Esophagus squamous epithelium (tissue), 5 donors: Measurements from ENCODE around the gene BABAM2. TPM values are rescaled to one million over a fixed set of nuclear protein-coding genes. Genes with fewer than 3 reads are reported as not detected.
"Not testable (repeated sequence)": the region's sequence is repeated elsewhere in the genome, so short reads cannot be mapped to it uniquely, and the experiment has no call there.

ENCODE experiments used
- DNase-seq: peaks from one replicate; lab custom pipeline; 2025; lab: John Stamatoyannopoulos, UW
- H3K27ac ChIP-seq, 4 donors: fragments of 200-600 bp; sonication (generic); one replicate each; pipeline ENCODE4 v1.5.1; 2016 to 2019; ENCODE audit warnings: mild to moderate bottlenecking in 1 of 4
- H3K27me3 ChIP-seq, 4 donors: fragments of 200-600 bp; sonication (generic); 1 replicate in 3 of 4; 2 replicates in 1 of 4; pipeline versions ENCODE4 v1.5.1 to v1.6.0; 2017 to 2021; ENCODE audit warnings: antibody characterized with exemption in 1 of 4
- H3K36me3 ChIP-seq, 3 donors: fragments of 200-600 bp; sonication (generic); one replicate each; pipeline ENCODE4 v1.5.1; 2016 to 2019
- H3K4me1 ChIP-seq, 3 donors: fragments of 200-600 bp; sonication (generic); one replicate each; pipeline ENCODE4 v1.5.1; 2017 to 2019
- H3K4me3 ChIP-seq, 4 donors: fragments of 200-600 bp; sonication (generic); 1 replicate in 3 of 4; 2 replicates in 1 of 4; pipeline ENCODE4 v1.5.1; 2016 to 2019; ENCODE audit warnings: mild to moderate bottlenecking in 2 of 4, moderate library complexity in 1 of 4
- H3K9me3 ChIP-seq, 3 donors: fragments of 200-600 bp; sonication (generic); one replicate each; pipeline ENCODE4 v1.5.1; 2016 to 2019
- POLR2A ChIP-seq, 4 donors: fragments of 450-650 bp; IDR thresholded peaks; one replicate each; pipeline ENCODE4 v1.6.1; 2017; ENCODE audit warnings: antibody characterized with exemption in 4 of 4, mild to moderate bottlenecking in 4 of 4, moderate library complexity in 3 of 4
- WGBS, 2 donors: methylation state at CpG; one replicate each; pipeline ENCODE4 v1.1.5; 2018; 5-methylcytosine and 5-hydroxymethylcytosine counted together
- intact Hi-C: fragments of 100-400 bp; cut with DNase I; formaldehyde crosslinking; loops from one replicate; pipeline ENCODE4 v1.15.0; 2022
- total RNA-seq, 4 donors: library from RNA; depleted of rRNA; stranded (reverse); fragments of >200 nt; gene quantifications; one replicate each; pipeline ENCODE4 v1.1.0, GENCODE V29; 2016
- TF ChIP-seq, protein P1 (sequence below), 6 experiments: fragments of 450-650 bp in 4 of 6; fragments of 200-600 bp in 2 of 6; sonication (generic) in 2 of 6; IDR thresholded peaks; one replicate each; pipeline ENCODE4 v1.5.1; 2016 to 2019; ENCODE audit warnings: antibody characterized with exemption in 6 of 6, mild to moderate bottlenecking in 4 of 6, moderate library complexity in 4 of 6
- donor health status: DM: yes; HTN: yes; CAD: no.

The BABAM2 gene
- total RNA-seq, 4 donors from 2014 or later = 16.6 to 28.3 (median 24.3) TPM

DNA sequence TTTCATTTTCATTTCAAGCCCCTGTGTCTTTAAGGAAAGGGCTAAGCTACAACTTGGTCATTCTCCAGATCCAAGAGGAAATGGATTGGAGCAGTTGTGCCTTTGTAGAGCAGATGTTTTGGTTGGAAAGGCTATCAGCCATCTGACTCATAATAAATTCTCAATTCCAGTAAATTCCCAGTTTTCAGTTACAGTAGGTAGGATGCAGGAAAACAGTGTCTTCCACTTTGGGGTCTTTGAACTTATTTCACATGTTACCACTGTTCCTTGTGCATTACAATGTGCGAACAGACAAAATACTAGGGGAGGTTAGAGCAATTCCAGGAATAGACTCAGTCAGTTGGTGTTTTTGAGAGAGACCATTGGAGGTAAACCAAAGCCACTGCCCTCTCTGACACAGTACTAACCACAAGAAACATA, 211.9 kb downstream of the BABAM2 start:
- Histone ChIP-seq H3K4me1 (peaks cover 0 to 25% (median 0%) of the 10 kb centered on the region in 3 donors), H3K27me3 (no peaks in the 10 kb centered on the region), H3K27ac (peak overlapping the region in 3 of 4 donors; percentile 34 to 52 (median 51)), H3K4me3 (peak overlapping the region in 1 of 4 donors; percentile 19), H3K36me3 (no peaks in the 10 kb centered on the region), H3K9me3 (no peaks in the 10 kb centered on the region)
- intact Hi-C loops = no loop called here
- no peak for TF ChIP-seq POLR2A (IDR thresholded peaks at IDR 0.05)
- TF ChIP-seq, protein P1, sequence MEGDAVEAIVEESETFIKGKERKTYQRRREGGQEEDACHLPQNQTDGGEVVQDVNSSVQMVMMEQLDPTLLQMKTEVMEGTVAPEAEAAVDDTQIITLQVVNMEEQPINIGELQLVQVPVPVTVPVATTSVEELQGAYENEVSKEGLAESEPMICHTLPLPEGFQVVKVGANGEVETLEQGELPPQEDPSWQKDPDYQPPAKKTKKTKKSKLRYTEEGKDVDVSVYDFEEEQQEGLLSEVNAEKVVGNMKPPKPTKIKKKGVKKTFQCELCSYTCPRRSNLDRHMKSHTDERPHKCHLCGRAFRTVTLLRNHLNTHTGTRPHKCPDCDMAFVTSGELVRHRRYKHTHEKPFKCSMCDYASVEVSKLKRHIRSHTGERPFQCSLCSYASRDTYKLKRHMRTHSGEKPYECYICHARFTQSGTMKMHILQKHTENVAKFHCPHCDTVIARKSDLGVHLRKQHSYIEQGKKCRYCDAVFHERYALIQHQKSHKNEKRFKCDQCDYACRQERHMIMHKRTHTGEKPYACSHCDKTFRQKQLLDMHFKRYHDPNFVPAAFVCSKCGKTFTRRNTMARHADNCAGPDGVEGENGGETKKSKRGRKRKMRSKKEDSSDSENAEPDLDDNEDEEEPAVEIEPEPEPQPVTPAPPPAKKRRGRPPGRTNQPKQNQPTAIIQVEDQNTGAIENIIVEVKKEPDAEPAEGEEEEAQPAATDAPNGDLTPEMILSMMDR (IDR thresholded peaks at IDR 0.05) = no peak
- no peak for DNase-seq
- WGBS, 2 donors = 63 to 69% methylated on average over 1 of the region's 1 CpG

DNA sequence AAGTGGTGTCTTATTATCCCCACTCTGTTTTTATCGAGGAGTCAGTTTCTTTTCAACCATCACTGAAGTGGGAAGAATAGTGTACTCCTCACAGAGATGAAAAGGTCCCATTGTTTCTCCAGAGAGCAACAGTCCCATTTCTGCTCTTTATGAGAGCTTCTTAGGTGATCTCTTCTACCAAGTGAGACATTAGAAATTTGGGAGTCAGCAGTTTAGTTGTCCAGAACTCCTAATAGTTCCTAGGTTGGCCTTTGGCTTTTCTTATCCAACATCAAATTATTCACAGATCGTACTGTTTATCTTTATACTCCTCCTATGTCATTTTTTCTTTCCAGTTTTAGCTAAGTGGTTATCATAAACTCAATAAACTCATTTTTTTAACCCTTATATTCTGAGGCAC, 213.1 kb downstream of the BABAM2 start:
- H3K9me3 ChIP-seq = no peaks in the 10 kb centered on the region
- no peak for DNase-seq
- H3K27me3 ChIP-seq = no peaks in the 10 kb centered on the region
- peaks cover 0 to 25% (median 0%) of the 10 kb centered on the region in 3 donors for H3K4me1 ChIP-seq
- intact Hi-C loops = no loop called here
- no peaks in the 10 kb centered on the region for H3K36me3 ChIP-seq
- WGBS, 2 donors = 87 to 93% methylated on average over 2 of the region's 2 CpGs
- peak overlapping the region in 1 of 4 donors; percentile 51 for H3K27ac ChIP-seq
- TF ChIP-seq, protein P1 (IDR thresholded peaks at IDR 0.05) = no peak
- no peak for TF ChIP-seq POLR2A (IDR thresholded peaks at IDR 0.05)
- H3K4me3 ChIP-seq = no peak overlapping the region

DNA sequence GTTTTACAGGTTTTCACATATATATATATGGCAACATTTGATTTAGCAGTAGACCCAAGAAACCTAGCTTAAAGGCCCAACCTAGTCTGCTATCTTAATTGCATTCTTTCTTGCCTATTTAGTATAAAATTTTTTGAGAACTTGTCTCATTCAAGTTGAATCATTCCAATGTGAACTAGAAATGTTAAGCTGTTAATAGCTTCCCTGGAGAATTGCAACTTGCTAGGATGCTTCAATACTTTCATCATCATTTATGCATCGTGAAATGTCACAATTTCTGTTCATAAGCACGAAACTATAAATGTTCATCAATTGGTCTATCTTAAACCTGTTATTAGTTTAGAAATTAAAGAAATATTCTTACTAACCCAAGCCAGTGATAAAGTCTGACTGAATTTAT, 217.6 kb downstream of the BABAM2 start:
- H3K27me3 ChIP-seq = no peaks in the 10 kb centered on the region
- no peaks in the 10 kb centered on the region for H3K9me3 ChIP-seq
- no peak for TF ChIP-seq POLR2A (IDR thresholded peaks at IDR 0.05)
- TF ChIP-seq, protein P1 (IDR thresholded peaks at IDR 0.05) = no peak
- H3K27ac ChIP-seq = no peak overlapping the region
- no peaks in the 10 kb centered on the region for H3K36me3 ChIP-seq
- intact Hi-C loops = no loop called here
- WGBS, 2 donors = 72 to 89% methylated on average over 2 of the region's 2 CpGs
- no peak overlapping the region for H3K4me3 ChIP-seq
- H3K4me1 ChIP-seq = no peaks in the 10 kb centered on the region
- DNase-seq = no peak

DNA sequence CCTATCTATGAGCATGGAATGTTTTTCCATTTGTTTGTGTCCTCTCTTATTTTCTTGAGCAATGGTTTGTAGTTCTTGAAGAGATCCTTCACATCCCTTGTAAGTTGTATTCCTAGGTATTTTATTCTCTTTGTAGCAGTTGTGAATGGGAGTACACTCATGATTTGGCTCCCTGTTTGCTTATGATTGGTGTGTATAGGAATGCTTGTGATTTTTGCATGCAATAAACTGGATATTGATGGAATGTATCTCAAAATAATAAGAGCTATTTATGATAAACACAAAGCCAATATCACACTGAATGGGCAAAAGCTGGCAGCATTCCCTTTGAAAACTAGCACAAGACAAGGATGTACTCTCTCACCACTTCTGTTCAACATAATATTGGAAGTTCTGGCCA, 223.2 kb downstream of the BABAM2 start:
- H3K4me1 ChIP-seq, DNase-seq, H3K9me3 ChIP-seq, H3K4me3 ChIP-seq, H3K27ac ChIP-seq, intact Hi-C loops, H3K27me3 ChIP-seq, H3K36me3 ChIP-seq: not testable (repeated sequence)

DNA sequence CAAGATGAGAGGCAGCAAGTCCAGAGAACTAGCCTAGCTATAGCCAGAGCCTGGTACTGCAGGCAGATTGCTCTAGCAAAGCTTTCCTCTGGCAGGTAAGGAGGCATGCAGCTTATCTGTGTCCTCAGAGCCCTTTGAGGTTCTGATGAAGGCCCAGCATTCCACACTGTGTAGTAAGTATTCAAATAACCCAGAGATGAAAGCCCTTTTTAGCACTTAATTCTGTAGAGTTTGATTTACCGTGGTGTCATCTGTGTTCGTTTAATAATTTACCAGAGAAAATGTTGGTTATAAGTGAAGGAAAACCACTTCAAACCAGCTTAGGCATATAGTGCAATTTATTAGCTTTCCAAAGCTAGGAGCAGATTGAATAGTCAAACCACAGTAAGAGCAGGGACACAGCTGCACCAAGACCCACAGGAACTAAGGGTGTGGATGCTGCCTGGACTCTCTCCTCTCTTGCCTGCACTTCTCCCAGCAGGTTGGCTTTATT, 226.6 kb downstream of the BABAM2 start:
- H3K4me1 ChIP-seq = no peaks in the 10 kb centered on the region
- no peak overlapping the region for H3K4me3 ChIP-seq
- H3K9me3 ChIP-seq = no peaks in the 10 kb centered on the region
- no peak overlapping the region for H3K27ac ChIP-seq
- DNase-seq = no peak
- no peaks in the 10 kb centered on the region for H3K27me3 ChIP-seq
- intact Hi-C loops = no loop called here
- H3K36me3 ChIP-seq = no peaks in the 10 kb centered on the region
- TF ChIP-seq, protein P1 (IDR thresholded peaks at IDR 0.05) = no peak
- TF ChIP-seq POLR2A (IDR thresholded peaks at IDR 0.05) = no peak
- WGBS, 2 donors = 83 to 89% methylated on average over 2 of the region's 2 CpGs

DNA sequence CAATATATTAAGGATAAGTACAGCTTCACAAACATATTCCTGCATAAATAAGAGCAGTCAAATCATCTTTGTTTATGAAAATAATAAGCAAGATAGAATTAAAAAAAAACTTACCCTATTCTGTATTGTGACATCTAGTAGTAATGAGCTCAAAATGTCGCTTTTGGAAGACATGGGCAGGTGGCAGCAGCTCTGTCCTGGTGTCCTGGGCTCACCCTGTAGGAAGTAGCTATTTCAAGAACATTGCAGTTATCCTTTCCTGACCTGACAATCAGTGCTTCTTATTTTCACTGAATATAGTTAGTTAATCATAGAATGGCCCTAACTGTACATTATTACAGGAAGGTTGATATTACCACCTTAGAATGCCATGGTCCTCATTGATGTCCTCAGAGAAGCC, 229.1 kb downstream of the BABAM2 start:
- no peak for TF ChIP-seq POLR2A (IDR thresholded peaks at IDR 0.05)
- TF ChIP-seq, protein P1 (IDR thresholded peaks at IDR 0.05) = no peak
- 88 to 94% methylated on average over 1 of the region's 1 CpG for WGBS, 2 donors
- no peak for DNase-seq
- H3K4me3 ChIP-seq = no peak overlapping the region
- H3K4me1 ChIP-seq = no peaks in the 10 kb centered on the region
- H3K27ac ChIP-seq = no peak overlapping the region
- H3K9me3 ChIP-seq = no peaks in the 10 kb centered on the region
- intact Hi-C loops = no loop called here
- H3K27me3 ChIP-seq = no peaks in the 10 kb centered on the region
- H3K36me3 ChIP-seq = no peaks in the 10 kb centered on the region
